ENCODE results near the gene GHDC. TPM values are rescaled to one million over a fixed set of nuclear protein-coding genes. Genes with fewer than 3 reads are reported as not detected.
"Not testable (repeated sequence)": the region's sequence is repeated elsewhere in the genome, so short reads cannot be mapped to it uniquely, and the experiment has no call there.

GHDC gene, protein sequence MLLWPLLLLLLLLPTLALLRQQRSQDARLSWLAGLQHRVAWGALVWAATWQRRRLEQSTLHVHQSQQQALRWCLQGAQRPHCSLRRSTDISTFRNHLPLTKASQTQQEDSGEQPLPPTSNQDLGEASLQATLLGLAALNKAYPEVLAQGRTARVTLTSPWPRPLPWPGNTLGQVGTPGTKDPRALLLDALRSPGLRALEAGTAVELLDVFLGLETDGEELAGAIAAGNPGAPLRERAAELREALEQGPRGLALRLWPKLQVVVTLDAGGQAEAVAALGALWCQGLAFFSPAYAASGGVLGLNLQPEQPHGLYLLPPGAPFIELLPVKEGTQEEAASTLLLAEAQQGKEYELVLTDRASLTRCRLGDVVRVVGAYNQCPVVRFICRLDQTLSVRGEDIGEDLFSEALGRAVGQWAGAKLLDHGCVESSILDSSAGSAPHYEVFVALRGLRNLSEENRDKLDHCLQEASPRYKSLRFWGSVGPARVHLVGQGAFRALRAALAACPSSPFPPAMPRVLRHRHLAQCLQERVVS
- total RNA-seq (41.2 TPM), polyA plus RNA-seq (ENCODE audit: insufficient read depth, low read depth, low replicate concordance) (37.0 TPM)
- long read RNA-seq, donor 1, partial matches to known transcripts = 0 of 4 reads
- long read RNA-seq, donor 1, other reads (novel, unspliced or antisense) = 0 of 4 reads
- long read RNA-seq, donor 2 = 0 reads
- long read RNA-seq, donor 3 = 0 reads
- long read RNA-seq, donor 4, partial matches to known transcripts = 0 of 2 reads
- long read RNA-seq, donor 4, other reads (novel, unspliced or antisense) = 0 of 2 reads
- long read RNA-seq, donor 5 = 0 reads
- long read RNA-seq, donor 6, partial matches to known transcripts = 0 of 4 reads
- long read RNA-seq, donor 6, other reads (novel, unspliced or antisense) = 0 of 4 reads
- long read RNA-seq, donor 7, transcript GHDC-207 (10 exons, 2,396 nt) = major isoform, 7 of 77 reads
- long read RNA-seq, donor 7, partial matches to known transcripts = 64 of 77 reads
- long read RNA-seq, donor 7, other reads (novel, unspliced or antisense) = 5 of 77 reads
- long read RNA-seq, donor 8 = 0 reads
- long read RNA-seq, donor 9, partial matches to known transcripts = 0 of 2 reads
- long read RNA-seq, donor 9, other reads (novel, unspliced or antisense) = 0 of 2 reads
- long read RNA-seq, donor 10, partial matches to known transcripts = 0 of 1 reads
- long read RNA-seq, donor 10, other reads (novel, unspliced or antisense) = 0 of 1 reads

GRCh38 chr17:42193969-42194899 lies at the start of gene GHDC:
Gene GHDC (minus strand): TSS chr17:42194494. CDS start chr17:42193581, 913 bp downstream.
- TF ChIP-seq, protein P1, sequence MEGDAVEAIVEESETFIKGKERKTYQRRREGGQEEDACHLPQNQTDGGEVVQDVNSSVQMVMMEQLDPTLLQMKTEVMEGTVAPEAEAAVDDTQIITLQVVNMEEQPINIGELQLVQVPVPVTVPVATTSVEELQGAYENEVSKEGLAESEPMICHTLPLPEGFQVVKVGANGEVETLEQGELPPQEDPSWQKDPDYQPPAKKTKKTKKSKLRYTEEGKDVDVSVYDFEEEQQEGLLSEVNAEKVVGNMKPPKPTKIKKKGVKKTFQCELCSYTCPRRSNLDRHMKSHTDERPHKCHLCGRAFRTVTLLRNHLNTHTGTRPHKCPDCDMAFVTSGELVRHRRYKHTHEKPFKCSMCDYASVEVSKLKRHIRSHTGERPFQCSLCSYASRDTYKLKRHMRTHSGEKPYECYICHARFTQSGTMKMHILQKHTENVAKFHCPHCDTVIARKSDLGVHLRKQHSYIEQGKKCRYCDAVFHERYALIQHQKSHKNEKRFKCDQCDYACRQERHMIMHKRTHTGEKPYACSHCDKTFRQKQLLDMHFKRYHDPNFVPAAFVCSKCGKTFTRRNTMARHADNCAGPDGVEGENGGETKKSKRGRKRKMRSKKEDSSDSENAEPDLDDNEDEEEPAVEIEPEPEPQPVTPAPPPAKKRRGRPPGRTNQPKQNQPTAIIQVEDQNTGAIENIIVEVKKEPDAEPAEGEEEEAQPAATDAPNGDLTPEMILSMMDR (IDR thresholded peaks at IDR 0.05; ENCODE audit: borderline replicate concordance, extremely low read depth, insufficient read depth) = peak; percentile 28
- Histone ChIP-seq H3K36me3 (ENCODE audit: control insufficient read depth in 2 of 3, insufficient read depth in 3 of 3, low read length in 3 of 3) (no peaks in the 10 kb centered on the region), H3K9me3 (ENCODE audit: control insufficient read depth in 2 of 3, insufficient read depth in 1 of 3, low read length in 3 of 3) (no peaks in the 10 kb centered on the region), H3K27me3 (ENCODE audit: control insufficient read depth, insufficient read depth, low read length) (no peaks in the 10 kb centered on the region), H3K9ac (ENCODE audit: low read length in 3 of 3) (peak within 1 kb of the TSS; percentile 66 to 96 (median 94)), H3K4me3 (ENCODE audit: low read length in 3 of 3) (peak within 1 kb of the TSS; percentile 89 to 97 (median 94)), H3K4me1 (ENCODE audit: control insufficient read depth in 2 of 3, insufficient read depth in 2 of 3, low read depth in 1 of 3, low read length in 3 of 3) (peaks cover 0 to 13% (median 10%) of the 10 kb centered on the region in 3 donors), H3K27ac (ENCODE audit: low read depth in 2 of 2, low read length in 2 of 2) (peak within 1 kb of the TSS; percentile 69 to 81)
- peak; percentile 88 to 95 (median 91) for DNase-seq
- no peak for FAIRE-seq
- intact Hi-C loops (cut with DNase I) = no loop called here

DNA sequence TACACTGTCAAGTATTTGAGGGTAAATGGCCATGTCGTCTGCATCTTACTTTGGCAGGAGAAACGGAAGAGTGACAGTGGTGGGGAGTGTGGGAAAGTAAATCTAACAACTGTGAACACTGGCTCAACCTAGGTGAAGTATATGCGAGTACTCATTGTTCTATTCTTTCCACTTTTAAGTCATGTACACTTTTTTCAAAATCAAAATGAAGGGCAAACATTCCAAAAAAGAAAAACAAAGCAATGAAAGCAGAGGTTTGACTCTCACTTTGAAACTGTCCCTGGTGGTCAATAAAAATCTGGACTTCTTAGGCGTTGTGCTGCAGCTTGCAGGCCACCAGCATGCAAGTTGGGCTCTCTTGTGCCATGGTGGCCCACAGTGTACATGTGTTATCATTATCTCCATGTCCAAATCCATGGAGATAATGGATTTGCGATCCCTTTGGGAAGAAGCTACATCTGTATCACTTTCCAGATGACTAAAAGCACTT lies 49.2 kb upstream of the GHDC start:
- TF ChIP-seq, protein P1 (IDR thresholded peaks at IDR 0.05; ENCODE audit: borderline replicate concordance, extremely low read depth, insufficient read depth) = no peak
- H3K9ac ChIP-seq (ENCODE audit: low read length in 3 of 3) = no peak overlapping the region
- no peak overlapping the region for H3K4me3 ChIP-seq (ENCODE audit: low read length in 3 of 3)
- intact Hi-C loops (cut with DNase I) = no loop called here
- no peak overlapping the region for H3K27ac ChIP-seq (ENCODE audit: low read depth in 2 of 2, low read length in 2 of 2)
- H3K27me3 ChIP-seq (ENCODE audit: control insufficient read depth, insufficient read depth, low read length) = no peaks in the 10 kb centered on the region
- no peaks in the 10 kb centered on the region for H3K36me3 ChIP-seq (ENCODE audit: control insufficient read depth in 2 of 3, insufficient read depth in 3 of 3, low read length in 3 of 3)
- FAIRE-seq (no peak), DNase-seq (no peak)
- H3K4me1 ChIP-seq (ENCODE audit: control insufficient read depth in 2 of 3, insufficient read depth in 2 of 3, low read depth in 1 of 3, low read length in 3 of 3) = peaks cover 0 to 8% (median 0%) of the 10 kb centered on the region in 3 donors
- H3K9me3 ChIP-seq (ENCODE audit: control insufficient read depth in 2 of 3, insufficient read depth in 1 of 3, low read length in 3 of 3) = no peaks in the 10 kb centered on the region

GRCh38 chr17:42241871-42242270 lies 47.6 kb upstream of the GHDC start:
- DNase-seq = no peak
- Histone ChIP-seq H3K9ac (ENCODE audit: low read length in 3 of 3) (no peak overlapping the region), H3K4me1 (ENCODE audit: control insufficient read depth in 2 of 3, insufficient read depth in 2 of 3, low read depth in 1 of 3, low read length in 3 of 3) (no peaks in the 10 kb centered on the region), H3K27ac (ENCODE audit: low read depth in 2 of 2, low read length in 2 of 2) (no peak overlapping the region), H3K36me3 (ENCODE audit: control insufficient read depth in 2 of 3, insufficient read depth in 3 of 3, low read length in 3 of 3) (no peaks in the 10 kb centered on the region), H3K4me3 (ENCODE audit: low read length in 3 of 3) (no peak overlapping the region), H3K27me3 (ENCODE audit: control insufficient read depth, insufficient read depth, low read length) (no peaks in the 10 kb centered on the region), H3K9me3 (ENCODE audit: control insufficient read depth in 2 of 3, insufficient read depth in 1 of 3, low read length in 3 of 3) (no peaks in the 10 kb centered on the region)
- FAIRE-seq = no peak
- TF ChIP-seq, protein P1 (IDR thresholded peaks at IDR 0.05; ENCODE audit: borderline replicate concordance, extremely low read depth, insufficient read depth) = no peak
- intact Hi-C loops (cut with DNase I) = no loop called here

- FAIRE-seq; H3K36me3 ChIP-seq (ENCODE audit: control insufficient read depth in 2 of 3, insufficient read depth in 3 of 3, low read length in 3 of 3); H3K9me3 ChIP-seq (ENCODE audit: control insufficient read depth in 2 of 3, insufficient read depth in 1 of 3, low read length in 3 of 3); H3K27me3 ChIP-seq (ENCODE audit: control insufficient read depth, insufficient read depth, low read length); H3K9ac ChIP-seq (ENCODE audit: low read length in 3 of 3); H3K27ac ChIP-seq (ENCODE audit: low read depth in 2 of 2, low read length in 2 of 2); intact Hi-C loops (cut with DNase I); H3K4me1 ChIP-seq (ENCODE audit: control insufficient read depth in 2 of 3, insufficient read depth in 2 of 3, low read depth in 1 of 3, low read length in 3 of 3); H3K4me3 ChIP-seq (ENCODE audit: low read length in 3 of 3); DNase-seq: not testable (repeated sequence)
These were observed 46.6 kb upstream of the GHDC start for GRCh38 chr17:42240863-42241262.

Measured in kidney (tissue), 22 donors.